Retina (tissue), 1 donor: ENCODE measurements around the gene PRRX2.

Experiments
- DNase-seq: peaks from one replicate; pipeline ENCODE4 v3.0.0-alpha.2; 2016

The PRRX2 gene

DNA sequence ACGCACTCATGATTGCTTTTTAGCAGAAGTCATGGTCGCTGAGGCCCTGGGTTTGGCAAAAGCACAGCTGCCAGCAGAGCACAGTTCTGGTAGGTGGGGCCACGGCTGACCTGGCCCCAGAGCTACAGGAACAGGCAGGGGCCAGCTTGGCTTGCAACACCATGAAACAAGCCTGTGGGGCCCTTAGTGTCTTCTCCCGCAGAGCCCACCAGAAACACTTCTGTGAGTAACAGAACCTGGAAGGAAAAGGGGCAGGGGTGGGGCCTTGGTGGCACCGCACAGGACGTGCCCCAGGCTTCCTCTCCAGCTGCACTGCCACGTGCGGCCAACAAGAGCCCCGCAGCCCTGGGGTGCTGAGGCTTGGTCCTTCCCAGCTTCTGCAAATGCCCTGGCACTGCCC is 28.3 kb upstream of the PRRX2 start:
- no peak for DNase-seq

DNA sequence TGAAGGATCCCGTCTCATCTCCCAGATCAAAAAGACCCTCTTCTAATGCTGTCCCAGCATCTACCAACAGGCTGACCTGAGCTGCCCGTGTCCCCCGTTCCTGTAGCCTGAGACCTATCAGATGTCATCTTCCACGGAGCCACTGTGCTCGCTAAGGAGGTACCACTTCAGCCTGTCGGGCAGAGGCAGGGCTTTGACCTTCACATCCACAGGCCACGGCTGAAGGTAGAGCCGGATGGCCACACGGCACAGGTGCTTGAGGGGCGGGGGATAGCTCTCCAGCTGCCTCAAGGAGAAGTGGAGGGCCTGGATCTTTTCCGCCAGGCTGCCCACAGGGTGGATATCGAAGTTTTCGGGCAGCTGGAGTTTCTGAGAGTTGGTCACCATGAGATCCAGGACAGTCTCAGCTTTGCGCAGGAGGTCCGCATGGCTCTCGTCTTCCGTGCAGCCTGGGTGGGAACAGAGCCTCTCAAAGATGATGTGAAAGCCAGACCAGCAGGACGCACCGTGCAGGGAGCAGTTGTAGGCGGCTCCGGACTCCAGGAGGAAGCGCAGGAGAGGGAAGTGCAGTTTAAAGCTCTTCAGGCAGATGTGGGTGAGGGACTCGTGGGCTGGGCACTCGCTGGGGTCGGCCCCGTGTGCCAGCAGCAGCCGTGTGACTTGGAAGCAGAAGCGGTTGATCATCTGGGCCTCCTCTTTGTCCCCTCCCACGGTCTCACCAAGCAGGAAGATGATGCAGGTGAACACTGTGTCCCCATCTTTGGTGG is 27.6 kb upstream of the PRRX2 start:
- DNase-seq, result no peak

DNA sequence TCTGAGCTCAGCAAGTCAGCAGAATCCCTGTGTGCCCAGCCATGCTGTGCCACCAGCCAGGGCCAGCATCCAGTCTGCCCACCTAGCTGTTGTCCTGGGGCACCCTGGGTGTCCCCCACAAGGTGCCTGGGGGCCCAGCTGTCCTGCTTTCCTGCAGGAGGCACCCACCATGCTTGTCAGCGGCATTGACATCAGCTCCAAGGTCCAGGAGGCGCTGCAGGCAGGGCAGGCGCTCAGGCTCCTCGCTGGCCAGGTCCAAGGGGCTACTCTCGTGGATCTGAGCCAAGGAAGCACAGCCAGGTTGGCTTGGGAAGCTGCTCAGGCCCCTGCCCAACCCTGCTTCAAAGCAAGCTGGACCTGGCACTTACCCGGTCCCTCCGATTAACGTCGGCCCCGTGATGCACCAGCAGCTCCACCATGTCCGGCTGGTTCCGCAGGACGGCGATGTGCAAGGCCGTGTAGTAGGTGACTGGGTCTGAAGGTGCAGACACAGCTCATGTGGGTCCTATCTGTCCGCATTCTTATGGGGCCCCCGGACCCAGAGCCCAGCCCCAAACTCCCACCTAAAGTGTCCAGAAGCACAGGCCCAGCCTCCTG is 26.3 kb upstream of the PRRX2 start:
- no peak for DNase-seq

DNA sequence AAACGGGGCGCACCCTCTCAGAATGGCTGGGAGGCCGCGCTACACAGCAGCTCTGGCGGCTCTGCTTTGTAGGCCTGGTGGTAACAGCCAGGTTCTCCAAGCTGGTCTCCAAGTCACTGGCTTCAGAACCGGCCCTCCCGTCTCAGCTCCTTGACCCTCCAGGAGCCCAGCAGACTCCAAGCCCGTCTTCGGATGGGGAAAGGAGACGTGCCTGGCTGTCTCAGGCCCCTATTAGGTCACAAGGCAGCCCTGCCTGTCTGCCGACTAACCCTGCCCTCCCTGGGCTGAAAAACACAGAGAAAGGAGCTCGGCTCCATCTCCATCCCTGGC is 25.7 kb upstream of the PRRX2 start:
- no peak for DNase-seq

DNA sequence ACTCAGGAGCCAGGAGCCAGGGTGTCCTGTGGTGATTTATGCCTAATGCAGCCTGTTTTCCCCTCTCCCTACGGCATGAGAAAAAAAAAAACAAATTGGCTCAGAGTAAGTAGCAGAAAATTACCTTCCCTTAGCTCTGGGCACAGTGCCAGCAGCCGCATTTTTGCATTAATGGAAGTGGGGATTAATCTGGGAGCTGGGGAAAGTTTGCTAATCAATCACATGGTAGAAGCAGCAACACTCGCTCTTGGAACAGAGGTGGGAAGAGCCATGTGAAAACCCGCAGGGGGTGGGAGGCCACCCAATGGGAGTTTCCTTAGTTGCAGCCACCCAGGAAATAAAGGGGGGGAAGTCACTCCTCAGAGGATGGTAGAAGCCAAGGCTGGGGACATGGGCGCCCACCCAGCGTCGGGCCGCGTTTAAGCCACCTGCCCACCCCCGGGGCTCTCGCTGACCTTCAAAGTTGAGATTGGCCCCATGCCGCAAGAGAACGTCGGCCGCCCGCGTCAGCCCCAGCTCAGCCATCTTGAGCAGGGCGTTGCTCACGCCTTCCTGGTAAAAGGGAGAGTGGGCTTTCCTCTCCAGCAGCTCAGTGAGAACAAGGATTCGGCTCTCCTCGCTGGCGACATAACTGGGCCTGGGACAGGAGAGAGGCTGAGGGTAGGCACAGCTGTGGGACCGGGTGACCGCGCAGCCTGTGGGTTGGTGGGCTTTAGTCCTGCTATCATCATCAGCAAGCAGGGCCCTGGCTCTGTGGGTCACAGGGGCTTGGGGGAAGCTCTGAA is 25.2 kb upstream of the PRRX2 start:
- DNase-seq, result no peak

DNA sequence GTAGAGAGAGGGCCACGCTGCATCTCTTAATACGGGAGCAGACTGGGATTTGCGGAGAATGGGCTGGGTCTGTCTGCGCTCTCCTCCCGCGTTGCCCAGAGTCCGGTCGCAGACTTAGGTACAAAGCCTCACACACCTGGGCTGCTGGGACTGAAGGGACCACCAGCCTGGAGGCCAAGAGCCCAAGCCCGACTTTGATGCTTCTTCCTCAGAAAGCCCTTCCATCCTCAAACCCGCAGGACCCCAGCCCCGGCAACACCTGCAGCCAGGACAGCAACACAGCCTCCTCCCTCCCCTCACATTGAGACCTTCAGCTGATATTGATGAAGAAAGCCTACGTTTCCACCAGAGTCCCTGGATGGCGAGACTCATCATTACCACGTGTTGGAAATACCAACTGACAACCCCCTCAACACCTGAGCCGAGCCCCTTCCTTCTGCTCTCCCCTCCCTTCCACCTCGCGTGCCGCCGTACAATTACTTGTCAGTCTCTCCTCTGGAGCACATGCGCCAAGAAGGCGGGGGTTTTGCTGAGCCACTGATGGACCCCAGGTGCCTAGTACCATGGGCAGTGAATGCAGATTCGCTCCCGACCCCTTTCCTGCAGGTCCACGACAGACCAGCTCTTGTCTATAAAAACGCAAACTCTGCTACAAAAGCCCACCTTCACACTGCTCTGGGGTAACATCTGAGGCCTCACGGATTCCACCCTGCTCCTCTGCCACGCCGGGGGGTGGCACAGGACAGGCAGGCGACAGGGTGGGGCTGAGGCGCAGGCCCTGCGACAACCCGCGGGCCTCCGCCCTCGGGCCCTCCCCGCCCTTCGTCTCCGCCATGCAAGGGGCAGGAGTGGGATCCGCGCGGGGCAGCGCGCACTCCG is 24.3 kb upstream of the PRRX2 start:
- no peak for DNase-seq

DNA sequence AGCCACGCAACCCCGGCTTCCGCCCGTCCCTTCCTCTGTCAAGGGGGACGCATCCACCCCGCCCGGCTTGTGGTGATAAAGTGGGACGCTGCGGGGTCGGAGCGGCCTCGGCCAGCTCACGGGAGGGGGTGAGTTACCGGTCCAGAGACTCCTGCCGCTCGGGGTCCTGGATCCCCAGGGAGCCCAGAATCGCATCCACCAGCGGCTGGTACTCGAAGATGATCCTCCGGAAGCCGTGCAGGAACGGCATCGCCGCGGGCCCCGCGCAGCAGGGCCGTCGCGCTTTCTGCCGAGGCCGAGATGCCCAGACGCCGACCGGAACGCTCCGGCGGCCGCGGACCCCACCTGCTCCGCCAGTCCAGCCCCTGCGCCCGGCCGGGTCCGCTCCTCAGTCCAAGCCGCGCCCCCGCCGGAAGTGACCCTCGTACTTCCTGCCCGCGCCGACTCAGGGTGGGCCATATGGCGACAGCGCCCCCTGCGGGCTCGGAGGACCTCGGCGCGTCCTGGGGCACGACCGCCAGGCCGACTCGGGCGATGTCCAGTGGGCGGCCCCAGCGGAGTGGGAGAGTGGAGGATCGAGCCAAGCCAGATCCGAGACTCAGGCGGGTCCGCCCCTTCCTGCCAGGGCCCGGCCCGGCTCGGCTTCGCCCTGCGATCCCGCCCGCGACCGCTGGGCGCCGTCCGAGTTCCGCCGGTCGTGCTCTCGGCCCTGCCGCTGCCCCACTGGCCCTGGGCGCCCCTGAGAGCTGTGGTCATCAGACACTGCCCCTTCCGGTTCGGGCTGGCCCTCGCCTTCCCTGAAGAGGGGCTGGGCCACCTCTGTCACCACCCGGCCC is 23.5 kb upstream of the PRRX2 start, which contains the start of gene ASB6:
Gene ASB6 (minus strand): TSS at position 402 of the 836 bp plus-strand sequence. CDS start 152 bp downstream, at position 250.
- DNase-seq, result peak; percentile 99

DNA sequence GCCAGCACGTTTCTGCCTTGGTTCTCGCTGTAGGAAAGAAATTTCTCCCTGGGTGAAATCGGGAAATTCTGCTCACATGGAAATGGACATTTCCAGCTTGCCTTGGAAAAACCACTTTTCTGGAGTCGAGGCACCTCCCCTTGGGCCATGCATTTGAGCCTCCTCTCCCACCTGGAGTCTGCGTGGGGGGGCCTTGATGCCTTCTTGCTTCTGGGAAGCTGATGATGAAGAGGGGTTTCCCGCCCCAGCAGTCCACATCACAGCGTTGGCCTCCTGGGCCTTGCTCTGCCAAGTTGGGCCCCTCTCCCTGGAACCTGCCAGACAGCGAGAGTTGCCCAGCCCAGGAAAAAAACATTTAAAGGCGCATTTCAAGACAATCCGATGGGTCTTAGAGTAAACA is 21.7 kb upstream of the PRRX2 start:
- DNase-seq, result no peak

DNA sequence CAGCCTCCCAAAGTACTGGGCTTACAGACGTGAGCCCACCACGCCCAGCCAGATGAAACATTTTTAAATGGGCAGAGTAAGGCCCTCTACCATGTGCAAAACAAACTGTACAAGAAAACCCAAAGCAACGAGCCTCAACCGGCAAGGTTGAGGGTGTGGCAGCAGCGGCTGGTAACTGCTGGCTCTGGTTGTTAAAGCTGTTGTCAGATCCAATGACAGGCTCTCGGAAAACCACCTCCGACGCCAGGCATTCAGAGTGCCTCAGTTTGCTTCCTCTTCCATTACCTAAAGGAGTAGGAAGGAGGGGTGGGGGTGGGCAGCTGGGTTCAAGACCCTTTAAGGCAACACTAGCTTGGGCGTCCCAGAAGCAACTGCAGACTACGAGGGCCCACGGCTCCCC is 21.1 kb upstream of the PRRX2 start:
- DNase-seq, result no peak

DNA sequence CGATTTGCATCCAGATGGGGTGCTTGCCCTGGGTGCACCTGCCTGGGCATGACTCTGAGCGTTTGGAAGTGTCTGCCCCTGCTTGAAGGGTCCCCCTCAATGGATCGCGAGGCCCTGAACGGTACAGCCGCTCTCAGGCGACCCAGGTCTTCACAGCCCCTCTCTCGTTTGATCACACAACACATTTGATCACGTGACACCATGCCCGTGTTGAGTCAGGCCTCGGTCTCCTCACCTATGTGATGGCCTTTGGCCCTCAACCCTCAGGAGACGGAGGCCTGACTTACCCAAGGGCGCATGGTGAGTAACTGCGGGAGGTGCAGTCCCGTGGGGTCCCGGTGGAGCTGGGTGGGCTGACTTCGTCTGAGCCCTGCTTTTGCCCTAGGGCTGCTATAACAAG is 20.5 kb upstream of the PRRX2 start:
- DNase-seq, result no peak

DNA sequence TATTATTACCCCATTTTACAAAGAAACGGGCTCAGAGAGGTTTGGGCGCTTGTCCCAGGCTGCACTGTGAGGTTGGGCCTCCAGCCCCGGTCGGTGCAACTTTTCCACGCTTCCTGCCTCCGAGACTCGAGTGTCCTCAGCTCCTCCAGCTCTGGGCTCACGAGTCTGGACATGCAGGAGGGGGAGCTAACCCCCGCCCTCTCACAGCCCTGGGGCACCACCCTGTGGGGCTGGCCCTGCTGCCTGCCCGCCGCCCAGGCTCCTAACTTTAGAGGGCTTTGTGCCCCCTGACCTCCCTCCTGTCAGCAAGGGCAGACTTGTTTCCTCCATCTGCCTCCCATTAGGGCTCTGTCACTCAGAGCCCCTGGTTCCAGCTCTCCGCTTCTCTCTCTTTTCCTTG is 19.2 kb upstream of the PRRX2 start:
- no peak for DNase-seq

DNA sequence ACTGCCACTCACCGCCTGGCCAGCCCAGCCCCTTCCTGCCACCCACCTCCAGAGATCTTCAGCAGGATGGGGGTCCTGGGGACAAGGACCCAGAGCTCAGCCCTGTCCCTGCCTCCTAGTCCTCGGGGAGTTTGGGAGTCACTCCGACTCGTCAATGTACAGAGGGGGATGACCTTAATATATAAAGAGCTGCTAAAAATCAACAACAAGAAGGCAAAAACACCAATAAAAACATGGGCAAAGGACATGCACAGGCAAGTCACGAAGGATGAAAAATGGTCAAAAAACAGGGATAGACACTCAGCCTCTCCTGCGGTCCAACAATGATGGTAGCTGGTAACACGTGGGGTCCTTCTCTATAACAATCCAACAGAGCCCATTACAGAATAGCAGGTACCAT is 18.8 kb upstream of the PRRX2 start:
- DNase-seq, result no peak

DNA sequence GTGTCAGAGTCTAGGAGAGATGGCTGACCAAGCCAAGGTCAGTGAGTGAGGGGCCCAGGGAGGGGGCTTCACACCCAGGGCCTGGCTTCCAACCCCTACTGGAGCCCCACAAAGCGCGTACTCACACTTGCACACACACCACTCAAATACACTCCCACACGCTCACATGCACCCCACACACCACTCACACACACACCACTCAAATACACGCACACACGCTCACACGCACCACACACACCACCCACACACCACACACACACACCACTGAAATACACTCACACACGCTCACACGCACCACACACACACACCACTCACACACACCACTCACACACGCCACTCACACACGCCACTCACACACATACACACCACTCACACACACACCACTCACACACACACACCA is 17.8 kb upstream of the PRRX2 start:
- DNase-seq, result no peak

DNA sequence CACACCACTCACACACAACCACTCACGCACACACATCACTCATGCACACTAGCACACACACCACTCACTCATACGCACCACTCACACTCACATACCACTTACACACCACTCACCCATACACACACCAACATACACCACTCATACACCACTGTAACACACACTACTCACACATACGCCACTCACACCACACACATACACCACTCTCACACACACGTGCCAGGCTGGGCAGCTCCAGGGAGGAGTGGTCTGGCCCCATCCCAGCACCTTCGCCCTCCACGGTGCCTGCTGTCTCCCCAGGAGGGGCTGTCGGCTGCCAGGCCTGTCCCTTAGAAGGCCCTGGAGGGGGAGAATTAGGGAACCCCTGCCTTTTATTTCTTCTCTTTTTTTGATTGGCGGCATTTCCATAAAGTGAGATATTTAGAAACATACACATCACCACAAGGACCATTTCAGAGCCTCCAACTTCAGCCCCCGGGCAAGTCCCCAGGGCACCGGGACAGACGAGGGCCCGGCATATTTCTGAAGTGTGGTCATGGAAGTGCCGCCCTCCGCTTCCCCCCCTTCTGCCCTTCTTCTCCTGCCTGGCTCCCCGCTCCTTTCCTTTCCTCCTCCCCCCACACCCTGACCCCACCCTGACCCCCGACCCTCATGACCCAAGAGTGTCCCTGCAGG is 17.2 kb upstream of the PRRX2 start:
- no peak for DNase-seq

DNA sequence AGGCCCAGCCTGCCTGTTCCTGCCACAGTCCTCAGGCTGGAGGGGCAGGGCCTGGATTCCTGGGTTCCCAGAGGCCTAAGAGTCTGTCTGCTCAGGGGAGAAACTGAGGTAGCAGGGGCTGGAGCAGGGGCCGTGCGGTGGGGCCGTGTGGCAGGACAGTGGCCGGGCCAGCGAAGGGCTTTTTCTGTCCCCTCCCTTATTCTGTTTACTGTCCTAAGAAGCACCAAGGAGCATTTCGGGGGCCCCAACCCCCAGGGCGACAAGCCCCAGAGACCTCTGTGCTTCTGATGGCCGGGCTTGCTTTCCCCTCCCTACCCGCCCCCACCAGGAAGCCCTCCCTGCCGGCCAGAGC is 16.7 kb upstream of the PRRX2 start:
- no peak for DNase-seq

DNA sequence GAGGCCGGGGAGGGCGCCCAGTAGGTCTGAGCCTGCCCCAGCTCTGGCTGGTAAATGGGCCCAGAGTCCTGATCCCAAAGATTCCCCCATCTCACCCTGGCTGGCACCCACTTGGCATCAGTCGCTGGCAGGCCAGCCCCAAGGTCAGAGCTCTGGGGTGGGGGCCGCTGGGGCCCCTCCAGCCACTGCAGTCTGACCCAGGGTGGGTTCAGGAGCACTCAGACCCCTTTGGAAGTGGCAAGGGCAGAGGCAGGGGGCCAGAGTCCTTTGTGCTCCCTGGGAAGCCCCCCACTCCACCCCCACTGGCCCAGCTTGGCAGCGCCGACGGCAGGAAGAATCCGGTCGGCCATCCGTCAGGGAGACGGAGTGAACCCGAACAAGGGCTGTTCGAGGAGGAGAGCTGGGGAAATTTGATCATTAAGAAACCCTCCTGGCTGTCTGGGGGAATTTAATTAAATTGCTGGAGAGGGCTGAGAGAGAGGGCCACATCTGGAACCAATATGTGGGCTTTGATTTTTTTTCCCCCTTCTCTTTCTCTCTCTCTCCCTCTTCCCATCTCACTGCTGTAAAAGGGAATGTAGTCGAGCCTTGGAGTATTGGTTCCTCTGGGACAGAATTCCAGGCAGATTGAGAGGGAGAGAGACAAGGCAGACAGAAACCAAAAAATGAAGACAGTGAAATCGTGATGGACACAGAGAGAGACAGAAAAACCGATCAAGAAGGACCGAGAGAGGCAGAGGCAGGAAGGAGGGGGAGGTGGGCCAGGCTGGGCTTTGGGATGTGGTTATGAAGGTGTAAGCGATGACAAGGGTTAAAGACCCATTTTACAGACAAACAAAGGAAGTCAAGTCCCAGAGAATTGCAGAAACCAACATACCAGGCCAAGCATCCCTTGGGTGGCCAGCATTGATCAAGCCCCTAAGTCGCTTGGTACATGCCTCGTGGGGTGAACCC is 15.4 kb upstream of the PRRX2 start:
- DNase-seq, result no peak

DNA sequence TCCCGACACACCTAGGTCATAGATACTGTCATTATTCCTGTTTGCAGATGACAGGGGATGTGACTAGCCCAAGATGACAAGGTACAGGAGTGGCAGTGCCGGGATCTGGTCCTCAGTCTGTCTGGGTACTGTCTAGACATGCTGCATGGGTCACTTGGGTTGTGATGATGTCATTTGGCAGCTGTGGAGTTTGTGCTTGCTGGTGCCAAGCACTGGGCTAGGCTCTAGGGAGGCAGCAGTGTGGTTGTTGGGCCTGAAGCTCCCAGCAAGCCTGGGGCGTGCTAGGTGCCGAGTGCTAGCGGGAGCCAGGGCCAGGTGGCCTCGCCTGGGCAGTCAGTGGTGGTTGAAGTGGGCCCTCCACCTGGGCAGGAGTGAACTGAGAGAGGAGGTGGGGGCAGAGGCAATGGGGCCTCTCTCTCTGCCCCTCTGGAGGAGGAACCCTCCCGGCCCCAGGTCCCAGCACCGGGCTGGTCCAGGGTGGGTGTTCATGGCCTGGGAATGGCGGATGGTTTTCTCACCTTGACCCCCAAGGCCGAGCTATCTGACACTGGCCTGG is 14.7 kb upstream of the PRRX2 start:
- no peak for DNase-seq

DNA sequence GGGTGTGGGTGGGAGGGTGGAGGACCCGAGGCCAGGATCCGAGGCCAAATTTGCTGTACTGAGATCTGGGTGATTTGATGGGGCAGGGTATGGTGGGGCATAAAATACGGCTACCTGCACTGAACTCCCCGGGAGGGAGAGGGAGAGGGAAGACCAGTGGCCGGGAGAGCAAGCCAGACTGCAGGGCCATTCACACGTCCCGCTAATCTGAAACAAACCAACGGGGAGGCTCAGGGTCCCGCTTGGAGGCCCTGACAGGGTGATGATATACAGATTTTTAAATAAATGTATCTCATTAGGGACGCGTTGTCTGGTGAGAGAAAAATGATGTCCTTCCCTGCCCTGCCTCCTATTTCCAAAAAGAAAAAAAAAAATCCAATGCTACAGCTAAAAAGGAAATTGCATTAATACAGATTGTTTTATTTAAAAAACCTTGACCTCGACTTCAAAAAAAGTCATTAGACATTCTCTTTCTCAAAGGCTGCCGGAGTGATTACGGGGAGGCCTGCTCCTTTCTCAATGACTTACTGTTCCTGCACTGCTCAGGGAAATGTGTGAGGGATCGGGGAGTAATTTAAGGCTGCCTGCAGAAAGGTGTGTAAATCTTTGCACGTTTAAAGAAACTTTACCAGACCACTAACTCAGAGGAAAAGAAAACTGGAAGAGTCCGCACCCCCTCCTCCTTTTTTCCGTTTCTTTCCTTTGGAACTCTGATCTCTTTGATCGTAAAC is 11.5 kb upstream of the PRRX2 start:
- no peak for DNase-seq

DNA sequence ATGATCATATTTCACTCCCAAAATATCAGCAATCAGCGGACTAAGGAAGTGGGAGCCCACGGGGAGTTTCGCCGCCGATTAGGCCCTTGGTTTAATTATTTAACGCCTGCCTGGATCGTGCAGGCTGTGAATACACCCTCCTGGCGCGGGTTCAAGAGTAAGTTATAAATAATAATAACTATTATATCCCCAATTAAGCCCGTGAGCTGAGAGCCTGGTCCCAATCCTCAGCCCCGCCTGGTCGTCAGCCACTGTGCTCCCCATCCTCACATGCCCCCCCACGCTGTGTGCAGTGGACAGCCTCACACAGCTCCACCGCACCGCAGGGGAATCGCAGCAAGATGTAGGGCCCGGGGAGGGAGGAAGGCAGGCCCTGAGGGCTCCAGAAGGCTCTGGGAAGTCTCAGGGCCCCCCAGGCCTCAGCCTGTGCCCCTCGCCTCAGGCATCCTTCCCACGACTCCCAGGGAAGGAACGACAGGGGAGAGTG is 10.8 kb upstream of the PRRX2 start:
- no peak for DNase-seq
